ENCODE data around the gene MR1. TPM values are rescaled to one million over a fixed set of nuclear protein-coding genes. Genes with fewer than 3 reads are reported as not detected.

MR1 gene
- total and polyA plus RNA-seq, 9 of the 15 experiments (the other 6 are each of a cell fraction or from before 2014, with no cell fraction given), result 9.7 to 21.7 (median 15.6) TPM

DNA sequence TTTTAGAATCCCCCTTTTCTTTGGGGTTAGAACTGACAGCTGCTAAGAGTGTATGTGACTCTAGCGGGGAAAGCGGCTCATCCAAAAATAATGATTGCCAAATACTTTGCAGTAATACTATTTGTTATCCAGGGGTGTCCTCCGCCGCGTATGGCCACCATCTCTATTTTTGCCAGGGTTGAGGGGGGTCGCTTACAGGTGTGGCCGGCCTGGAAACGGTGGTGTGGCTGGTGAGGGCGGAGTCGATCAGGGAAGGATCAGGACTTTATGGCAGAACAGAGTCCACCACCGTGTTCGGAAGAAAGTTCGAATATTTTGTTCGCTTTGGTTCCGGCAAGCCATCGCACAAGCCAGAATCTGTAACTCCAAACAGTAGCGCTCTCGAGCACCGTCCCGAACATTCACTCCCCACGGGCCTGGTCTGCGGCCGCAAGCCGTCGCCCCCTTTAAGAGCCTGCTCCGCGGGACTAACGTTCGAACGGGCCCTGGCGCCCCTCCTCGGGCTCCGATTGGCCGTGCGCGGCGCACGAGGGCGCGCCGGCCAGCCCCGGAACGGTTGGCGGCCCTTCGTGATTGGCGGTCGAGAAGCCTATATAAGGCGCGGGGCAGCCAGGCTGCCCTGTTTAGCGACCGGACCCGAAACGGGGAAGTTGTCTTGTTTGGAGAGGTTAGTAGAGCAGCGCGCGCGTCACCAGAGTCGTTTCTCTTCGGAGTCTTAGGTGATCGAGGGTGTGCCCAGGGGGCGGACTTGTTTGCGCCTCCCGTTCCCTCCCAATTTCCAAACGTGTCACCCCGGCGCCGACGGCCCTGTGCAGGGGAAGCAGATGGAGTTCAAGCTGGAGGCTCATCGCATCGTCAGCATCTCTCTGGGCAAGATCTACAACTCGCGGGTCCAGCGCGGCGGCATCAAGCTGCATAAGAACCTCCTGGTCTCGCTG is 54.6 kb downstream of the MR1 start, which contains the start of gene IER5 (continued):
- peak; percentile 92; the same call in 1 of the 2 replicates for TF ChIP-seq KDM2B (CRISPR knock-in tag; IDR thresholded peaks at IDR 0.05)
- TF ChIP-seq ZBTB11 (CRISPR knock-in tag; IDR thresholded peaks at IDR 0.05), result peak in 1 of 3 experiments; percentile 52; a peak in 1 of 6 replicates
- peak; percentile 14 for TF ChIP-seq FIP1L1 (IDR thresholded peaks at IDR 0.05; ENCODE audit: low read depth, low read length, poor library complexity, severe bottlenecking)
- TF ChIP-seq NCOR1 (IDR thresholded peaks at IDR 0.05), result peak; percentile 71
- TF ChIP-seq FOXO4 (CRISPR knock-in tag; IDR thresholded peaks at IDR 0.05), result no peak
- no peak for TF ChIP-seq ESRRB (CRISPR knock-in tag; IDR thresholded peaks at IDR 0.05; ENCODE audit: borderline replicate concordance)
- TF ChIP-seq HES1 (IDR thresholded peaks at IDR 0.05; ENCODE audit: low read depth), result no peak
- TF ChIP-seq TFAP4 (CRISPR knock-in tag; IDR thresholded peaks at IDR 0.05; ENCODE audit: borderline replicate concordance), result peak; percentile 87
- TF ChIP-seq FOXJ2 (tag; IDR thresholded peaks at IDR 0.05), result peak; percentile 66; the same call in 1 of the 2 replicates
- peak; percentile 100 for TF ChIP-seq POLR2B (IDR thresholded peaks at IDR 0.05; ENCODE audit: low read depth, partially characterized antibody)
- no peak; the same call in 1 of the 2 replicates for TF ChIP-seq ETV1 (tag; conservative IDR thresholded peaks at IDR 0.05; ENCODE audit: low read depth)
- TF ChIP-seq ZNF644 (tag; IDR thresholded peaks at IDR 0.05; ENCODE audit: low read depth), result no peak
- peak; percentile 100 for TF ChIP-seq TBP (optimal IDR thresholded peaks at IDR 0.05; ENCODE audit: low read depth, low read length)
- no peak for TF ChIP-seq CEBPZ (IDR thresholded peaks at IDR 0.05; ENCODE audit: borderline replicate concordance, low read depth, low read length)
- peak; percentile 97 for TF ChIP-seq L3MBTL2 (IDR thresholded peaks at IDR 0.05)
